Mesangial cell (primary cell): Measurements from ENCODE around the gene RUFY4. TPM values are rescaled to one million over a fixed set of nuclear protein-coding genes. Genes with fewer than 3 reads are reported as not detected.

ENCODE experiments used
- total RNA-seq: library from RNA; depleted of rRNA; stranded (reverse); fragments of >200 nt; gene quantifications from 2 replicates; pipeline ENCODE4 v1.2.3, GENCODE V29; 2015

RUFY4 gene
- total RNA-seq = not detected in 2 replicates

DNA sequence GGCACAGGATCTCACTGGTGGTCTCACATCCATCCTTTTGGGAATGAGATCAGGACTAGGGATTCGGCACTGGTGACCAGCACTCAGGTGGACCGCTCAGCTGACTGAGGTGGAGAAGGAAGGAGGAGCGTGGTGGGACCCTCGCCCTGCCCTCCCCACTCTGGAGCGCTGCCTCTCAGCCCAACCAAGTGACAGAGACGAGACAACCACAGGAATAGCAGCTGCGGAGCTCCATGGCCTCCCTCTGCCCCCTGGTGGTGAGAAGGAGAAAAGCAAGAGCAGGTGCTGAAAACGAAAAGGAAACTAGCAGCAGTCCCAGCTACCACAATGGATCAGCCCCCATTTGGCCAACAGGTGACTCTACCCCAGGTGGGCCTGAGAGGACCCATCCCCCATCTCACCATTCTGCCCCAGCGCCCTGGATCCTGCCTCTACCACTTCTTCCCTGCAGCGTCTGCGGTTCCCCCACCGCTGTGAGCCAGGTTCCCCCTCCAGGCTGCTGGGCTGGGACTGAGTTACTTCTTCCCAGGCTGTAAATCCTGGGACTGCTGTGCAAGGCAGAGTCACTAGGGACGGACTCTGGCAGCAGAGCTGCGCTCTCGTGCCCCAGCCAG is at the start of gene RUFY4:
TSS of gene RUFY4 (plus strand) at position 533 of the 614 bp plus-strand sequence. CDS start 1,353 bp downstream, outside the sequence.

DNA sequence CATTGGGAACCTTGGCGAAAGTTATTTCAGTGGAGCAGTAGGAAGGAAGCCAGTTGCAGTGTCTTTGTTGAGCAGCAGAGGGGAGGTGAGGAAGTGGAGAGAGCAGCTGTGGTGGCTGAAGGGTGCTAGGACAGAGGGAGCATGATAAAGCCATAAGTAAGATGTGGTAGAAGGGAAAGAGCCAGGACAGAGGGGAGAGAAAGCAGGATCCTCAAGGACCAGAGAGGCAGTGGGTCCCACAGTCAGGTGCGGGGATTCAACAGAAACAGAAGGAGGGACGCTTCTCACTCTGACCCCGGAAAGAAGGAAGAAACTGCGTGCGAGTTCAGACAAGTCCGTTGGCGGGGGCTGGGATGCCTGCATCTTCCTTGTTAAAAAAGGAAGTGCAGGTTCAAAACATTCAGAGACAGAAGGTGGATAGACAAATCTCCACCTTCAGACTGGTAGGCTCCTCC is 56.6 kb downstream of the RUFY4 start, which contains the start of gene CXCR2:
TSS of gene CXCR2 (plus strand) at position 403 of the 455 bp plus-strand sequence. CDS start 8,774 bp downstream, outside the sequence.

Other genes starting within 250 kb of the RUFY4 start
- gene TNS1, start 66.3 kb upstream of the RUFY4 start, total RNA-seq = 39.8 and 61.0 TPM in 2 replicates
- gene CXCR2, start 56.8 kb downstream of the RUFY4 start, total RNA-seq = not detected in 2 replicates
- not detected in 2 replicates for gene CXCR1, start 97.7 kb downstream of the RUFY4 start, total RNA-seq
- gene ARPC2, start 147.9 kb downstream of the RUFY4 start, total RNA-seq = 209 and 386 TPM in 2 replicates
- 0.13 and 0.16 TPM in 2 replicates for gene GPBAR1, start 191.8 kb downstream of the RUFY4 start, total RNA-seq
- gene AAMP, start 200.9 kb downstream of the RUFY4 start, total RNA-seq = 87.7 and 88.8 TPM in 2 replicates
- gene PNKD, start 201.3 kb downstream of the RUFY4 start, total RNA-seq = 49.9 and 87.0 TPM in 2 replicates
- gene TMBIM1, start 223.2 kb downstream of the RUFY4 start, total RNA-seq = 138 and 139 TPM in 2 replicates